Loucy (cell line): ENCODE data around the gene KIF3B.

Experiments used
- H2AFZ ChIP-seq: fragments of 200-600 bp; sonication (generic); 2 replicates; pipeline ENCODE4 v1.6.0; 2016; ENCODE audit warnings: antibody characterized with exemption, mild to moderate bottlenecking, low read length, moderate library complexity
- H3F3A ChIP-seq: fragments of 200-600 bp; 2 replicates; pipeline ENCODE4 v1.6.0; 2016; ENCODE audit warnings: antibody characterized with exemption, low read depth, mild to moderate bottlenecking
- H3K27me3 ChIP-seq: fragments of 200-600 bp; sonication (generic); 2 replicates; pipeline ENCODE4 v1.6.1; 2014; ENCODE audit warnings: low read length, mild to moderate bottlenecking; ENCODE audit not compliant: insufficient read depth, poor library complexity, severe bottlenecking
- H3K36me3 ChIP-seq: fragments of 200-600 bp; sonication (generic); 2 replicates; pipeline ENCODE4 v1.6.1; 2016; ENCODE audit warnings: low read length; ENCODE audit not compliant: insufficient read depth
- H3K4me1 ChIP-seq: fragments of 200-600 bp; sonication (generic); 2 replicates; pipeline ENCODE4 v1.5.1; 2014; ENCODE audit warnings: low read length, mild to moderate bottlenecking; ENCODE audit not compliant: insufficient read depth, poor library complexity, severe bottlenecking
- H3K4me2 ChIP-seq: fragments of 200-600 bp; sonication (generic); 2 replicates; pipeline ENCODE4 v1.6.0; 2014; ENCODE audit warnings: antibody characterized with exemption, low read length, low read depth, mild to moderate bottlenecking; ENCODE audit not compliant: poor library complexity, severe bottlenecking
- H3K4me3 ChIP-seq: fragments of 200-600 bp; sonication (generic); 2 replicates; pipeline ENCODE4 v1.5.1; 2014; ENCODE audit warnings: low read length, mild to moderate bottlenecking, mixed read lengths; ENCODE audit not compliant: poor library complexity, severe bottlenecking
- H3K79me2 ChIP-seq: fragments of 200-600 bp; sonication (generic); 2 replicates; pipeline ENCODE4 v1.6.1; 2014; ENCODE audit warnings: low read length; ENCODE audit not compliant: insufficient read depth
- H3K9ac ChIP-seq: fragments of 200-600 bp; sonication (generic); 2 replicates; pipeline ENCODE4 v1.6.0; 2014; ENCODE audit warnings: mild to moderate bottlenecking, low read depth, low read length, moderate library complexity; ENCODE audit not compliant: poor library complexity, severe bottlenecking
- H3K9me2 ChIP-seq: fragments of 200-600 bp; sonication (generic); replicated peaks from 2 replicates; pipeline ENCODE4 v1.6.1; 2016; ENCODE audit warnings: low read depth, low read length, mixed read lengths
- H3K9me3 ChIP-seq: fragments of 200-600 bp; sonication (generic); 2 replicates; pipeline ENCODE4 v1.6.1; 2014; ENCODE audit warnings: mild to moderate bottlenecking, antibody characterized with exemption, low read length, low read depth; ENCODE audit not compliant: insufficient read depth
- H4K20me1 ChIP-seq: fragments of 200-600 bp; sonication (generic); 2 replicates; pipeline ENCODE4 v1.6.0; 2014; ENCODE audit warnings: antibody characterized with exemption, low read length, mild to moderate bottlenecking; ENCODE audit not compliant: insufficient read depth, poor library complexity, severe bottlenecking
- CTCF ChIP-seq: fragments of 200-600 bp; sonication (generic); conservative IDR thresholded peaks from 2 replicates; pipeline ENCODE4 v1.5.1; 2014; ENCODE audit warnings: mild to moderate bottlenecking, antibody characterized with exemption, low read length
- EZH2phosphoT487 ChIP-seq: fragments of 200-600 bp; IDR thresholded peaks from 2 replicates; pipeline ENCODE4 v1.6.1; 2018; ENCODE audit warnings: antibody characterized with exemption, mild to moderate bottlenecking, moderate library complexity, borderline replicate concordance

KIF3B gene

GRCh38 chr20:32248043-32248442 is 29.4 kb upstream of the KIF3B start:
- Histone ChIP-seq H3K4me1 (no peaks in the 10 kb centered on the region), H3K4me2 (no peak overlapping the region), H2AFZ (no peak overlapping the region), H3K27me3 (no peaks in the 10 kb centered on the region), H3K79me2 (no peaks in the 10 kb centered on the region), H3K9me3 (no peaks in the 10 kb centered on the region), H4K20me1 (no peaks in the 10 kb centered on the region), H3K4me3 (no peak overlapping the region), H3K9me2 (no peaks in the 10 kb centered on the region), H3K9ac (no peak overlapping the region), H3F3A (no peaks in the 10 kb centered on the region), H3K36me3 (no peaks in the 10 kb centered on the region)
- TF ChIP-seq CTCF (no peak), EZH2phosphoT487 (no peak)

GRCh38 chr20:32249030-32249738 is 28.3 kb upstream of the KIF3B start:
- H2AFZ ChIP-seq, result no peak overlapping the region
- H3K4me1 ChIP-seq, result no peaks in the 10 kb centered on the region
- TF ChIP-seq CTCF (no peak), EZH2phosphoT487 (no peak)
- no peaks in the 10 kb centered on the region for H4K20me1 ChIP-seq
- H3K4me3 ChIP-seq, result no peak overlapping the region
- no peaks in the 10 kb centered on the region for H3K27me3 ChIP-seq
- H3F3A ChIP-seq, result no peaks in the 10 kb centered on the region
- H3K9ac ChIP-seq, result no peak overlapping the region
- H3K36me3 ChIP-seq, result no peaks in the 10 kb centered on the region
- H3K4me2 ChIP-seq, result no peak overlapping the region
- no peaks in the 10 kb centered on the region for H3K9me3 ChIP-seq
- H3K79me2 ChIP-seq, result no peaks in the 10 kb centered on the region
- no peaks in the 10 kb centered on the region for H3K9me2 ChIP-seq

- no peak for TF ChIP-seq CTCF
- H4K20me1 ChIP-seq, result no peaks in the 10 kb centered on the region
- no peaks in the 10 kb centered on the region for H3K9me3 ChIP-seq
- H3K27me3 ChIP-seq, result no peaks in the 10 kb centered on the region
- no peaks in the 10 kb centered on the region for H3K79me2 ChIP-seq
- H3K4me1 ChIP-seq, result no peaks in the 10 kb centered on the region
- H3F3A ChIP-seq, result no peaks in the 10 kb centered on the region
- no peaks in the 10 kb centered on the region for H3K36me3 ChIP-seq
- H3K9ac ChIP-seq, result no peak overlapping the region
- no peak overlapping the region for H3K4me2 ChIP-seq
- no peak overlapping the region for H2AFZ ChIP-seq
- H3K9me2 ChIP-seq, result no peaks in the 10 kb centered on the region
- H3K4me3 ChIP-seq, result no peak overlapping the region
Measured at GRCh38 chr20:32251470-32251869, 26.0 kb upstream of the KIF3B start.
